ENCODE measurements around the gene TBCD. TPM values are rescaled to one million over a fixed set of nuclear protein-coding genes. Genes with fewer than 3 reads are reported as not detected.

Gene TBCD
- polyA plus RNA-seq, 6 donors from 2014 or later: 23.6 to 34.7 (median 27.5) TPM

DNA sequence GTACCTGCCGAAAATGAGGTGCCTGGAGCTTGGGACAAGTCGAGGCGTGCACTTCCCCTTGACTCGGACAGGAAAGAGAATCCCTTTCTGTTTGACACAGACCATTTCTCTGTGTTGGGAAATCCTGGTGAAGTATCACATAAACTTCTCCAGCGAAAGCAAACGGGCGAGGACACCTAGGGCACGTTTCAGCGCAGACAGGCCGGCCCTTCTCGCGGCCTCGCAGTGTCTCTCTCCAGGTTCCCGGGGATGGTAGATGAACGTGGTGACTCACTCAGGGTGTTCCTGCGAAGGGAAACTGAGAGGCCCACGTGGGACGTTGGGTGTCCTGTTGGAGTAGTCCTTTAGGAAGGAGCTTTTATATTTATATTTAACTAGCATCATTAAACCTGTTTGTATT, 124.3 kb downstream of the TBCD start:
- Mint-ChIP-seq H3K4me3 (no peak overlapping the region), H3K9me3 (no peaks in the 10 kb centered on the region), H3K4me1 (peaks cover 36 to 62% (median 58%) of the 10 kb centered on the region in 3 donors), H3K27me3 (peaks cover 12 to 25% (median 16%) of the 10 kb centered on the region in 3 donors), H3K27ac (peak overlapping the region in 3 of 6 donors; percentile 56 to 61 (median 58)), H3K36me3 (peaks cover 12 to 18% of the 10 kb centered on the region in 2 donors)
- no peak for ATAC-seq (ENCODE audit: low read depth in 2 of 2)
- DNase-seq: no peak

DNA sequence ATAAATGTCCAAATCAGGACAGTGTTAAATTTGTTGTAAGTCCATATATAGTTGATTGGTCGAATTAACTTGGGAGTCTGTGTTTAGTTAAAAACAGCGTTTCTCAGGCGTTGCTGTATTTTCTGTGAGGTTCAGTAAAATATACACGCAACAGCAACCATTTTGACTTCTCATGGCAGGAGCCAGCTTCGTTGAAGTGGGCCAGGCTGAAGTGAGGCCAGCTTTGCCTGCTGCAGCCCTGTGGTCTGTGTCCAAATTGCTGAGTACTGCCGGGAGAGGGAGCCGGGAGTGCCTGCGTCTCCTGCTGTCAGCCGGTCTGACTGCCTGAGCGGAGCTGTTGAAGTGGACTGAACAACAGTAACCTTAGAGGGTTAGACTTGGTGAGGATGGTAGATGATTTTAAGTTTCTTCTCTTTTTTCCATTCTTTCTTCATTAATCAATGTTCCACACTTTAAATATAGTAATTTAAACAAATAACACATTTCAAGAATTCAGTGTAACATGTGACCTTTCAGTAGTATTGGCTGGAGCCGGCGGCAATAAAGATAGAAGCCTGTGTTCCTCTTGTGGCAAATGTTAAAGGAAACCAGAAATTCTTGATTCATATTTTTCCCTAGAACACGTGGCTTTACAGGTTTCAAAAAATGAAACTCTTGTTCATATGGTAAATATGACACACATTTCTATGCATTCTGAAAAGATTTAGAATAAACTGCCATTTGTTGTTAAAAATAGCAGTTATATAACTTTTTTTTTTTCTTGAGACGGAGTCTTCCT, 124.9 kb downstream of the TBCD start:
- H3K27me3 Mint-ChIP-seq: peaks cover 10 to 25% (median 16%) of the 10 kb centered on the region in 3 donors
- peaks cover 32 to 56% (median 55%) of the 10 kb centered on the region in 3 donors for H3K4me1 Mint-ChIP-seq
- no peaks in the 10 kb centered on the region for H3K9me3 Mint-ChIP-seq
- ATAC-seq (ENCODE audit: low read depth in 2 of 2) (no peak), DNase-seq (no peak)
- peak overlapping the region in 5 of 6 donors; percentile 14 to 88 (median 65) for H3K27ac Mint-ChIP-seq
- peaks cover 12 to 18% of the 10 kb centered on the region in 2 donors for H3K36me3 Mint-ChIP-seq
- H3K4me3 Mint-ChIP-seq: no peak overlapping the region

DNA sequence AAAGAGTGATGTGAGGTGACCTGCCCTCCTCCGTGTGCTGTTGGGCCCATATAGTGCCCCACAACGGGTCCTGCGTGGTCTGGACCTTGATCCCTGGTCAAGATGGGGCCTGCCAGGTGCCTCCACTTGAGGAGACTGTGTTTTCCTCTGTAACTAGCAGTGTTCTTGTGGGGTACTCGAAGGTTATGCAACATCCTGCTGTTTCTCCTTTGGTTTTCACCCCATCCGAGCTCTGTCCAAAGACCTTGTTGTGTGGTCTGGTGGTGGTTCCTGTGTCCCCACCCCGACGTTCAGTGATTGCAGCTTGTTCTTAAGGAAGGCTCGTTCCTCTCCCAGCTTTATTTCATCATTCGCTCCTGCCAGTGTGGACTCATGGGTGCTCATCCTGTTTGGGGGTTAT, 126.7 kb downstream of the TBCD start:
- DNase-seq (no peak), ATAC-seq (ENCODE audit: low read depth in 2 of 2) (no peak)
- Mint-ChIP-seq H3K36me3 (peaks cover 12 to 18% of the 10 kb centered on the region in 2 donors), H3K4me1 (peaks cover 31 to 59% (median 57%) of the 10 kb centered on the region in 3 donors), H3K27ac (peak overlapping the region in 5 of 6 donors; percentile 72 to 94 (median 80)), H3K27me3 (peaks cover 6 to 32% (median 16%) of the 10 kb centered on the region in 3 donors), H3K9me3 (no peaks in the 10 kb centered on the region), H3K4me3 (no peak overlapping the region)

DNA sequence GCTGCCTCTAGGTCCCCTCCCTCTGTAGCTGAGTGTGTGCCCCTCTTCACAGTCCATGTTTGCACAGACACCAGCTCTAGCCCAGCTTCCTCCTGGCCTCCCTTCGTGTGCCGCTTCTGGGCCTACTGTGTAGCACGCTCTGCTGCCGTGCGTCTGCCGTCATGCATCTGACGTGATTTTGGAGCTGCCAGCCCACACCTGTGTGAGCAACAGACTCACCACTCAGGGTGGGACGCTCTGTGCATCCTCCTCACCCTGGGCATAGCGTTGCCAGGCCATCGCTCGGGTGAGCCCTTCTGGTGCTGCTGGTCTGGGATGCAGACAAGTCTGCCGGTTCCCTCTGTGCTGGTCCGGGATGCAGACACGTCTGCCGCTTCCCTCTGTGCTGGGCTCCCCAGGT, 127.4 kb downstream of the TBCD start:
- peaks cover 12 to 18% of the 10 kb centered on the region in 2 donors for H3K36me3 Mint-ChIP-seq
- no peak overlapping the region for H3K4me3 Mint-ChIP-seq
- no peak for DNase-seq
- H3K9me3 Mint-ChIP-seq: no peaks in the 10 kb centered on the region
- peak overlapping the region in 4 of 6 donors; percentile 23 to 94 (median 82) for H3K27ac Mint-ChIP-seq
- peaks cover 6 to 32% (median 16%) of the 10 kb centered on the region in 3 donors for H3K27me3 Mint-ChIP-seq
- no peak for ATAC-seq (ENCODE audit: low read depth in 2 of 2)
- peaks cover 38 to 63% (median 58%) of the 10 kb centered on the region in 3 donors for H3K4me1 Mint-ChIP-seq

DNA sequence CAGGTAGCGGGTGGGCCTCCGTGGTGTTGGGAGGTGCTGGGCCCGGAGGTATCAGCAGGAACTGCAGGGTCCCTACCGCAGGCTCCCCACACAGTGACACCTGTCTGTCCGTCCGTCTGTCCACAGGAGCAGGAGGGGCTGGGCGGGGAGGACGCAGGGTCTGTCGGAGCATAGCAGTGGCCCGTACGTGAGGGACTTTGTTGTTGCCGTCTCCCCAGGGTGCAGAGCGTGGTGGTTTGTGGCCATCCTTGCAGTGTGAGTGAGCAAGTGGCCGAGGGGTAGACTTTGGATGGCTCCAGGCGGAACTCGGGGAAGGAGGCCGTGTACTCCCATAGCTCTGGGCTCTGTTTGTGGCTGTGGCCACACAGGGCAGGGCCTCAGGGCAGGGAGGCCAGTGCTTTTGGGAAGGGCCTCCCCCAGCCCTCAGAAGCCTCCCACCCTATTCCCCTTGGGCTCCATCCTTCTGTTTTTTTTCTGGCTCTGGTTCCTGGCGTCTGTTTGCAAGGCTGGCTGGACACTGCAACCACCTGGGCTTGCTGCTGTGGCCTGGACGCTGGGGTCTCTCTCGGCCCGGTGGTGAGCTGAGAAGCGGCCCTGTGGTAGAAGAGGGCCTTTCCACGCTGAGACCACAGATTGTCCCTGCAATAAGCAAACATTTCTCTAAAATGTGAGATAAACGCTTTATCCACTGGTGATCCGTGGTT, 128.9 kb downstream of the TBCD start:
- H3K27ac Mint-ChIP-seq: peak overlapping the region in 4 of 6 donors; percentile 57 to 96 (median 73)

DNA sequence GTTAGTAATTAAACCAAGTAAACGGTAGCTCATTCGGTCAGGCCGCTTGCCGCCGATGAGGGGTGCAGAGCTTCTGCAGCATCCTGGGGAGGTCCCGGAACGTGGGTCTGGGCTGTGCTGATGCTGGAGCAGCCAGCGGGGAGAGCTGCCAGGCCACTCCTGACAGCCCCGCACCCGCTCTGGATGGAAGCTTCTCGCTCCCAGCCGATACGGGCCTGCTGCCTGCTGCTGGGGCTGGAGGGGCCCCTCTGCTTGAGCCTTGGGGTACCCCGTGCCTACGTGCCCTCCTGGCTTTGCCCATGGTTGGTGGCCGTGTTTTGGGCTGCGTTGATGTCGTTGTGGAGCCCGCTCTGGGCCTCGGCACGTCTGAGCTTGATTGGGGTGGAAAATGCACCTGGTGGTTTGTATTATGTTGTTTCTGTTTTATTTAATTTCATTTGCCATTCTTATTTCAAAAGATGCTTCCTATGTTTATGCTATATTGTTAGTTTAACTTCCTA, 129.5 kb downstream of the TBCD start:
- H3K36me3 Mint-ChIP-seq: peaks cover 12 to 18% of the 10 kb centered on the region in 2 donors
- ATAC-seq (ENCODE audit: low read depth in 2 of 2) (no peak), DNase-seq (no peak)
- peaks cover 6 to 32% (median 16%) of the 10 kb centered on the region in 3 donors for H3K27me3 Mint-ChIP-seq
- H3K4me1 Mint-ChIP-seq: peaks cover 55 to 79% (median 71%) of the 10 kb centered on the region in 3 donors
- H3K9me3 Mint-ChIP-seq: no peaks in the 10 kb centered on the region
- peak overlapping the region in 1 of 8 donors; percentile 51 for H3K4me3 Mint-ChIP-seq
- peak overlapping the region in 4 of 6 donors; percentile 95 to 99 (median 96) for H3K27ac Mint-ChIP-seq

More for the DNA sequence above, 128.9 kb downstream of the TBCD start:
- no peaks in the 10 kb centered on the region for H3K9me3 Mint-ChIP-seq
- ATAC-seq (ENCODE audit: low read depth in 2 of 2) (no peak), DNase-seq (no peak)
- H3K4me3 Mint-ChIP-seq: peak overlapping the region in 1 of 8 donors; percentile 24
- H3K36me3 Mint-ChIP-seq: peaks cover 12 to 18% of the 10 kb centered on the region in 2 donors
- peaks cover 50 to 73% (median 65%) of the 10 kb centered on the region in 3 donors for H3K4me1 Mint-ChIP-seq
- peaks cover 6 to 32% (median 16%) of the 10 kb centered on the region in 3 donors for H3K27me3 Mint-ChIP-seq

DNA sequence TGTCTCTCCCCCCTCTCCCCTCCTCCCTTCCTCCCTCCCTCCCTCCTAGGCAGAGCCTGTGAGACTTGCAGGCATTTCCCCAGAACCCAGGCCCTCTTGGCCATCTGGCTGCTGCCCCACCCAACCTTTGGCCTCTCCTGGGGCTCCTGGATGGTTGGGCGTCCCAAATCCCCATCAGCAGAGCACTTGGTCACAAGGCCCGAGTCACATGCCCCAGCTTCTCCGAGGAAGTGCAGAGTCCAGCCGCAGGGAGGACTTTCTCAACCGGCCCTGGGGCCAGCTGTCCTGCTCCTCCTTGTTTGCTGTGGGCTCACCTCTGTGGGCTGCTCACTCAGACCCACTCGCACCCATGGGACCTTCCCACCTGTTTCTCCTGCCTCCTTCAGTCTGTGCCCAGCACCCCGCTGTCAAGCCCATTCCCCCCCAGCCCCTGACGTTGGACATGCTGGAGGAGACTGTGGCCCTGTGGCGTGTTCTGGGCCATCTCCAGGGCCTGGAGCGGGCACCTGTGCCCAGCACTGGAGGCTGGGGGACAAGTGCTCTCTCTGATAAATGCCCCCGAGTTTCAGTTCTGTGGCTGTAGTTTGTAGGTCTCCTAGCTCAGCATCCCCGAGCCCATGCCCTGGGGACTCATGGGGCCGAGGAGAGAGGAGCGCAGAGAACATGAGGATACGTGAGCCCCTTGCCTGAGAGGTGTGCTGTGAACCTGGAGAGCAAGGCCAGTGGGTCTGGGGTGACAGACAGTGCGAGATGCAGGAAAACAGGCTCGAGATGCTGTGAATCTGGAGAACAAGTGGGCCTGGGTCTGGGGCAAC, 130.2 kb downstream of the TBCD start:
- H3K36me3 Mint-ChIP-seq: peaks cover 12 to 18% of the 10 kb centered on the region in 2 donors
- ATAC-seq (ENCODE audit: low read depth in 2 of 2): no peak
- H3K4me1 Mint-ChIP-seq: peaks cover 57 to 79% (median 76%) of the 10 kb centered on the region in 3 donors
- H3K9me3 Mint-ChIP-seq: no peaks in the 10 kb centered on the region
- no peak for DNase-seq
- H3K27ac Mint-ChIP-seq: peak overlapping the region; percentile 70 to 100 (median 96)
- peaks cover 6 to 32% (median 16%) of the 10 kb centered on the region in 3 donors for H3K27me3 Mint-ChIP-seq
- H3K4me3 Mint-ChIP-seq: peak overlapping the region in 7 of 8 donors; percentile 3 to 86 (median 74)

DNA sequence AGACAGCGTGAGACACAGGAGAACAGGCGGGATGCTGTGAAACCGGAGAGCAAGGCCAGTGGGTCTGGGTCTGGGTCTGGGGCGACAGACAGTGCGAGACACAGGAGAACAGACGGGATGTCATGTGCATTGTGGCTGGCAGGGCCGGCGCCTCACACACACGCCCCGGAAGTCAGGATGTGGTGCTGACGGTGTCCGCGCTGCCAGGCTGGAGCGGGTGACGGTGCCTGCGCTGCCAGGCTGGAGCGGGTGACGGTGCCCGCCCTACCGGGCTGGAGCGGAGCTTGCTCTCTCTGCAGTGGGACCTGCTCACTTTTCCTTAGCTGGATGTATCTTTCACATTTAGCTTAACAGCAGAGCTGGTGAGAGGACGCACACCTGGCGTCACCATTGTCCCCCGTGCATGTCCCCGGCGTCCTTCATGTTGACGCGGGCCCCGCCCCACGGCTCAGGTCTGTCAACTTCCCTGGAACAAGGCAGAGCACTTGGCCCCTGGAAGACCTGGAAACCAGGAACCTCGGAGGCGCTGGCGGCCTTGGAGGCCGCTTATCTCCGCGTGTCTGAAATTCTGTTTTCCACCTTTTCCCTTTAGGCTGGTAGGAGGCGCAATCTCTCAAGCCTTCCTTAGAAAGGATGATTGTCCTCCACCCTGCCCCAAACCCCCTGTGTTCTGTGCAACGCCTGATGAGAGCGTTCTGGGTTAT, 131.0 kb downstream of the TBCD start:
- peak; percentile 67 to 69 for ATAC-seq (ENCODE audit: low read depth in 2 of 2)
- DNase-seq: peak; percentile 70
- H3K27me3 Mint-ChIP-seq: peaks cover 6 to 32% (median 16%) of the 10 kb centered on the region in 3 donors
- peaks cover 12 to 18% of the 10 kb centered on the region in 2 donors for H3K36me3 Mint-ChIP-seq
- H3K27ac Mint-ChIP-seq: peak overlapping the region; percentile 86 to 100 (median 96)
- H3K4me3 Mint-ChIP-seq: peak overlapping the region in 7 of 8 donors; percentile 3 to 86 (median 61)
- peaks cover 0 to 3% (median 0%) of the 10 kb centered on the region in 7 donors for H3K9me3 Mint-ChIP-seq
- H3K4me1 Mint-ChIP-seq: peaks cover 65 to 83% (median 81%) of the 10 kb centered on the region in 3 donors

DNA sequence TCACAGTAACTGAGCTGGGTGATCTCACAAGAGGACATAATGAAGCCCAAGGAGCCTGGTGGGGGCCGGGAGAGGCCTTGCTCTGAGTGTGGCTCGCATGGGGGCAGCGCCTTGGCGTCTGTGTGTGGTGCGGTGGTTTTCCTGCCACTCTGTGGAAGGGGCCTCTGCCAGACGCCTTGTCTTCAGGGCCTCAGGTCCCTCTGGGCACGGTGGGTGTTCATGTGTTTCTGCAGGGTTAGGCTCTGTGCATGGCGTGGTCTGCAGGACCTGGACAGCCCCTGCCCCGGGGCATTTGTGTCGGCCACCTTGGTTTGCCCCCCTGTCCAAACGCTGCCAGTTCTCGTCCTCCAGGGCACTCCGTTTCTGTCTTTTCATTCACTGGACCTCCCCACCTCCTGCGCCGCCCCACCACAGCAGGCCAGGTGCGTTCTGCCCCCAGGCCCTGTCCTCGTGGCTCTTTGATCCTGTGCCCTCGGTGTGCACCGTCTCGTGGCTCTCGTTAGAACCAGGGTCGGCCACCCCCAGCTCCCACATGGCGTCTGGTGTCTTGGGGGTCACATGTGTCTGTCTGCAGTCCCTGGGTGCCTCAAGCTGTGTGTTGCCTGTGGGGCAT, 131.7 kb downstream of the TBCD start:
- peak overlapping the region in 5 of 8 donors; percentile 29 to 89 (median 61) for H3K4me3 Mint-ChIP-seq
- H3K27me3 Mint-ChIP-seq: peaks cover 6 to 29% (median 16%) of the 10 kb centered on the region in 3 donors
- peaks cover 0 to 3% (median 0%) of the 10 kb centered on the region in 7 donors for H3K9me3 Mint-ChIP-seq
- H3K36me3 Mint-ChIP-seq: peaks cover 9 to 18% of the 10 kb centered on the region in 2 donors
- DNase-seq (no peak), ATAC-seq (ENCODE audit: low read depth in 2 of 2) (no peak)
- peaks cover 63 to 84% (median 80%) of the 10 kb centered on the region in 3 donors for H3K4me1 Mint-ChIP-seq
- H3K27ac Mint-ChIP-seq: peak overlapping the region; percentile 79 to 100 (median 97)

DNA sequence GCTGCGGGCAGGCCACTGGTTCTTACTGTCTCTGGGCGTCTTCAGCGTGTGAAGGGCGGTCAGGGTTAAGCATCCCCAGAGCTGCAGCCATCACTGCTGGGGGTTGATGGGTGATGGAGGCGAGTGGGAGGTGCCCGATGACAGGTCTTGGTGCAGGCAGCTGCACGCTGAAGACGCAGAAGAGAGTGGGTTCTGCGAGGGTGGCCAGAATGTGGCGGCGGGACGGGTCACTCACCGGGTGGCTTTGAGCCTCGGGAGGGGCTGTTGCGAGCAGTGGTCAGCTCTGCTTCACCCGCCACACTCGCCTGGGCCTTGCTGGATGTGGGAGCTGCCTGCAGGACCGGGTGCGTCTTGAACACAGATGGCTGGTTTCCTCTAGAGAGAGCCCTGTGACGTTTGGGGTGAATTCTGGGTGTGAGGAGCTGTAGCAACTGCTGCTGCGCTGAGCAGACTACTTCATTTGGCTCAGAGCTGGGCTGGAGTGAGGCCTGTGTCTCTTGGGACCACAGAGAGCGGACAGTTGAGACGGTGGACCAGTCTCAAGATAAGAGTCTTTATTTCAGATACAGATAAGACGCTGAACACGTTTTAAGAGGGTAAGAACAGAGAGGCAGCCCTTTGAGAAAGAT, 132.6 kb downstream of the TBCD start:
- H3K36me3 Mint-ChIP-seq: peaks cover 5 to 12% of the 10 kb centered on the region in 2 donors
- peak; percentile 35 to 50 for ATAC-seq (ENCODE audit: low read depth in 2 of 2)
- peaks cover 0 to 3% (median 0%) of the 10 kb centered on the region in 7 donors for H3K9me3 Mint-ChIP-seq
- H3K4me1 Mint-ChIP-seq: peaks cover 55 to 75% (median 70%) of the 10 kb centered on the region in 3 donors
- H3K4me3 Mint-ChIP-seq: peak overlapping the region; percentile 56 to 89 (median 70)
- peak overlapping the region; percentile 87 to 100 (median 97) for H3K27ac Mint-ChIP-seq
- DNase-seq: no peak
- H3K27me3 Mint-ChIP-seq: peaks cover 6 to 20% (median 10%) of the 10 kb centered on the region in 3 donors

DNA sequence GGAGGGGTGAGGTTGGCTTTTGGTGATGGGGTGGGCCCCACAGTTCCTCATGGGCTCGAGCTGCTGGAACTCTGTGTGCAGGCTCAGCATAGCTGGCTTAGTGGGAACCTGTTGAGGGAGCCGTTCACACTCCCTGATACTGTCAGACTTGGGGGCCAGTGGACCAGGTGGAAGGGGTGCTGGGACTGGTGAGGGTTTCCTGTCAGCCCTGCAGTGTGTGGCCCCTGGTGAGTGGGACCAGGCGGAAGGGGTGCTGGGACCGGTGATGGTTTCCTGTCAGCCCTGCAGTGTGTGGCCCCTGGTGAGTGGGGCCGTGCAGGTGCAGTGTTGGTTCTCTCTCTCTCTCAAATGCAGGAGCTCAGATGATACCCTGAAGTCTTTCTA, 133.1 kb downstream of the TBCD start:
- Mint-ChIP-seq H3K4me1 (peaks cover 52 to 70% (median 68%) of the 10 kb centered on the region in 3 donors), H3K9me3 (peaks cover 0 to 3% (median 0%) of the 10 kb centered on the region in 7 donors), H3K27me3 (peaks cover 5 to 15% (median 6%) of the 10 kb centered on the region in 3 donors), H3K36me3 (peaks cover 4 to 7% of the 10 kb centered on the region in 2 donors), H3K4me3 (peak overlapping the region; percentile 56 to 89 (median 70)), H3K27ac (peak overlapping the region; percentile 87 to 100 (median 97))
- ATAC-seq (ENCODE audit: low read depth in 2 of 2) (peak; percentile 59 to 64), DNase-seq (peak; percentile 63)

Data from naive B cell (primary cell).